Measurements from ENCODE around the gene ACTBL2. TPM values are rescaled to one million over a fixed set of nuclear protein-coding genes. Genes with fewer than 3 reads are reported as not detected.
A peak's percentile ranks its signal among the peaks of the same experiment; 100 is the strongest.

Gene ACTBL2
- total RNA-seq, 1 donor from 2014 or later = not detected

DNA sequence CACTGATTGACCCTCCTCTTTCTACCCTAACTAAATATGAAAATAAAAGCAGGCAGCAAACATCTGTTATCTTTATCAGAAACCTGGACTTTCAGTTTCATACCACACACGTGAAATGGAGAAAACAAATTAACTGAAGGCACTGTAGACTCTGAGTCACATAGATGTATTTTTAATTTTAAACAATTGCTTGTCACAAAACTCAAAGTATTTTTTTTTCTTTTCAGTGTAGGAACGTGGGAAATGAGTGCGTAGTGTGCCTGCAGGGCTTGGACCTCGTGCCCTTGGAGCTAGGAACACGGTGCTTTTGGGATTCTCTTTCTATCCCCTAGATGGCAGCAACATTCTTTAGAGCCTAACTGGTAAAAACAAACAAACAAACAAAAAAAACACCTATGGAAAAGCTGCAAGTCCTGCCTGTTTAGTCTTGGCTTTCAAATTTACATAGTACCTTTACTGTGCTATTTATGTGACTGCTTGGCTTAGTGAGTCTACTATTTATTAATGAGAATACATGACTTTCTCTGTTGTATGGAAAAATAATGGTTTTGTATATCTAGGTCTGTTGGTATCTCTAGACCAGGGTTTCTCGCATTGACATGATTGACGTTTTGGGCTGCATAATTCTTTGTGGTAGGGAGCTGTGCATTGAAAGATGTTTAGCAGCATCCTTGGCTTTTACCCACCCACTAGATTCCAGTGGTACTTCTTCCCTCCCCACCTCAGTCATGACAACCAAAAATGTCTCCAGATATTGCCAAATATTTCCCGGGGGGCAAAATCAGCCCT is 16.8 kb upstream of the ACTBL2 start:
- peak; percentile 52 for TF ChIP-seq CTCF (IDR thresholded peaks at IDR 0.05; ENCODE audit: partially characterized antibody, unreplicated experiment)
- H3K4me1 Mint-ChIP-seq (ENCODE audit: low read depth, unreplicated experiment) = no peaks in the 10 kb centered on the region

DNA sequence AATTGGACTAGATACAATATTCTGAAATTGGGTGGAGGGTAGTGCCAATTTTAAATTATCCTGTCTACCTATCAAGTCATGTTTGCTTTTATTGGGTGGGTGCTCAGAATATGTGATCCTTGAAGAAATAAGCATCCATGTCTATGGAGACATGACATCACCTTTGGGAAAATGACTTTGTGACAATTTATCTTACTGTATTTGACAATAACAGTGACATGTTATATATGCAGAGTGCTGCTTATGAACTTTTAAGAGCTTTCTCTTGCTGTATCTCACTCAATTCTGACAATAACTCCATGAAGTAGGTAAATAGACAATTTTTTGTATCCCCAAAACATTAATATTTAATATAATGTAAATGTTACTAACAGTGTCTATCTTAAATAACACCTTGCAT is 15.1 kb upstream of the ACTBL2 start:
- H3K36me3 Mint-ChIP-seq (ENCODE audit: unreplicated experiment) = no peaks in the 10 kb centered on the region
- no peak for TF ChIP-seq CTCF (IDR thresholded peaks at IDR 0.05; ENCODE audit: partially characterized antibody, unreplicated experiment)
- H3K27me3 Mint-ChIP-seq (ENCODE audit: unreplicated experiment) = no peaks in the 10 kb centered on the region
- no peak overlapping the region for H3K27ac Mint-ChIP-seq (ENCODE audit: unreplicated experiment)
- no peaks in the 10 kb centered on the region for H3K9me3 Mint-ChIP-seq (ENCODE audit: unreplicated experiment)
- no peak for DNase-seq
- H3K4me3 Mint-ChIP-seq (ENCODE audit: unreplicated experiment) = no peak overlapping the region
- H3K4me1 Mint-ChIP-seq (ENCODE audit: low read depth, unreplicated experiment) = no peaks in the 10 kb centered on the region

More for the DNA sequence above, 16.8 kb upstream of the ACTBL2 start:
- peaks cover 2% of the 10 kb centered on the region for H3K27me3 Mint-ChIP-seq (ENCODE audit: unreplicated experiment)
- no peaks in the 10 kb centered on the region for H3K36me3 Mint-ChIP-seq (ENCODE audit: unreplicated experiment)
- H3K27ac Mint-ChIP-seq (ENCODE audit: unreplicated experiment) = no peak overlapping the region
- H3K4me3 Mint-ChIP-seq (ENCODE audit: unreplicated experiment) = no peak overlapping the region
- DNase-seq = no peak
- H3K9me3 Mint-ChIP-seq (ENCODE audit: unreplicated experiment) = no peaks in the 10 kb centered on the region

DNA sequence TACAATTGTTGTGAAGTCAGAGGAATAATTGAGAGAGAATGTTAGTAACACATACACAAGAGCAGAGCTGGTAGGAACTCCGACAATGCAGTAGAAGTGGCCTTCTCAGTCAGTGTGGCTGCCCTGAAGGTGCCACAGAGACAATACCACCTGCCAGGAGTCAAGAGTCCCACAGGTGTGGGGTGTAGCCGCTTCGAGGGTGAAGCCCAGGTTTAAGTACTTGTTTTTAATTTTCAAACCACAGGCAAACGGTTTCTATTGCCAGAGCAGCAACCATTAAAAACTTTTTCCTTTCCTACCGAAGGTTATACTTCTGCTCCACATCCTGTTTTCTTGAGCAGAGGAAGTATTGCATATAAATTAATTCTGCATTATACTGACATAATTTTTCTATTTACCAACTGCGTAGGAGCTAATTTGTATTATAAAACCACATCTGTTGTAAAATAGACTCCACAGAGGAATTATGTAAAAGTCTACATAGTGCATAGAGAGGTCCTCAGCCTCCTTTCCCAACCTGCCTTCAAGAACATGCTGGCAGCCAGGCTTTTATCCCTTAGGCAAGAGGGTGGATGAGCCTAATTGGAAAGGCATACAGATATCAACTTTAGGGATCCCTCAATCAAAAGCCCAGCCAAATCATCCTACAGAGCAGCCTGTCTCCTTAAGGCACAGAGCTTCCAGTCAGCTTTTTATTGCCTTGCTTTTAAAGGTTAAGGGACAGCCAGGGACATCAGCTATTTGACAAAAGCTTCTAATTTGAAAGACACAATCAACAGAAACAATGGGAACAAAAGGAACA is 12.9 kb upstream of the ACTBL2 start:
- Mint-ChIP-seq H3K4me1 (ENCODE audit: low read depth, unreplicated experiment) (no peaks in the 10 kb centered on the region), H3K9me3 (ENCODE audit: unreplicated experiment) (no peaks in the 10 kb centered on the region), H3K36me3 (ENCODE audit: unreplicated experiment) (no peaks in the 10 kb centered on the region), H3K27ac (ENCODE audit: unreplicated experiment) (no peak overlapping the region), H3K4me3 (ENCODE audit: unreplicated experiment) (no peak overlapping the region), H3K27me3 (ENCODE audit: unreplicated experiment) (no peaks in the 10 kb centered on the region)
- TF ChIP-seq CTCF (IDR thresholded peaks at IDR 0.05; ENCODE audit: partially characterized antibody, unreplicated experiment) = no peak
- no peak for DNase-seq

- no peak for DNase-seq
Observed at GRCh38 chr5:57494104-57495098, 11.8 kb upstream of the ACTBL2 start.

More at GRCh38 chr5:57494104-57495098, 11.8 kb upstream of the ACTBL2 start:
- TF ChIP-seq CTCF (IDR thresholded peaks at IDR 0.05; ENCODE audit: partially characterized antibody, unreplicated experiment) = no peak
- H3K4me3 Mint-ChIP-seq (ENCODE audit: unreplicated experiment) = no peak overlapping the region
- H3K9me3 Mint-ChIP-seq (ENCODE audit: unreplicated experiment) = no peaks in the 10 kb centered on the region
- no peaks in the 10 kb centered on the region for H3K36me3 Mint-ChIP-seq (ENCODE audit: unreplicated experiment)
- no peaks in the 10 kb centered on the region for H3K4me1 Mint-ChIP-seq (ENCODE audit: low read depth, unreplicated experiment)
- H3K27me3 Mint-ChIP-seq (ENCODE audit: unreplicated experiment) = no peaks in the 10 kb centered on the region
- no peak overlapping the region for H3K27ac Mint-ChIP-seq (ENCODE audit: unreplicated experiment)

Data from glutamatergic neuron (in vitro differentiated cells).